Liver (tissue), 3 donors: ENCODE data around the gene F2RL3.

Experiments used
- CTCF ChIP-seq: fragments of 150-350 bp; IDR thresholded peaks from 2 replicates; pipeline ENCODE4 v1.5.1; 2017; ENCODE audit warnings: improper control_type of control experiment, low read depth, low read length; ENCODE audit not compliant: missing input control
- MAX ChIP-seq: IDR thresholded peaks from 2 replicates; pipeline ENCODE4 v1.6.1; 2016; ENCODE audit warnings: antibody characterized with exemption
- RAD21 ChIP-seq, 2 donors: IDR thresholded peaks; 2 replicates each; pipeline ENCODE4 v1.6.1; 2016; ENCODE audit warnings: antibody characterized with exemption in 2 of 2, mild to moderate bottlenecking in 2 of 2
- REST ChIP-seq: IDR thresholded peaks from 2 replicates; pipeline ENCODE4 v1.6.1; 2016; ENCODE audit warnings: antibody characterized with exemption, mild to moderate bottlenecking
- SP1 ChIP-seq: IDR thresholded peaks from 2 replicates; pipeline ENCODE4 v1.6.1; 2018; ENCODE audit warnings: antibody characterized with exemption, mild to moderate bottlenecking
- YY1 ChIP-seq: IDR thresholded peaks from 2 replicates; pipeline ENCODE4 v1.6.1; 2016; ENCODE audit warnings: antibody characterized with exemption, mild to moderate bottlenecking
- donor health status: healthy.
- donor health status: healthy.

- TF ChIP-seq CTCF, result no peak
- no peak for TF ChIP-seq RAD21 (IDR thresholded peaks at IDR 0.05)
- no peak for TF ChIP-seq SP1
- TF ChIP-seq YY1, result no peak
- no peak for TF ChIP-seq MAX
- no peak for TF ChIP-seq REST
Observed at GRCh38 chr19:16853066-16853465, 35.7 kb upstream of the F2RL3 start.
